CD4-positive, alpha-beta T cell treated with Interleukin-6 at 100 ng/mL for 8 hours (primary cell): ENCODE results near the gene FHIT.
"Not testable (repeated sequence)": the region's sequence is repeated elsewhere in the genome, so short reads cannot be mapped to it uniquely, and the experiment has no call there.

Experiments
- DNase-seq: peaks from one replicate; pipeline ENCODE4 v3.0.0-alpha.2; 2020; ENCODE audit warnings: mixed read lengths, low spot score

FHIT gene

GRCh38 chr3:61111825-61112224 lies 139.4 kb downstream of the FHIT start:
- no peak for DNase-seq

- no peak for DNase-seq
These were observed 140.7 kb downstream of the FHIT start for GRCh38 chr3:61110576-61110975.

GRCh38 chr3:61108247-61109019 lies 142.8 kb downstream of the FHIT start:
- DNase-seq = no peak

GRCh38 chr3:61094608-61095007 lies 156.6 kb downstream of the FHIT start:
- DNase-seq = no peak

- DNase-seq = no peak
These were observed 157.9 kb downstream of the FHIT start for GRCh38 chr3:61093364-61093763.

- no peak for DNase-seq
These were observed 158.4 kb downstream of the FHIT start for GRCh38 chr3:61092870-61093269.

GRCh38 chr3:61090389-61091169 lies 160.7 kb downstream of the FHIT start:
- DNase-seq = no peak

- no peak for DNase-seq
These were observed 163.8 kb downstream of the FHIT start for GRCh38 chr3:61087465-61087864.

- no peak for DNase-seq
These were observed 169.7 kb downstream of the FHIT start for GRCh38 chr3:61081554-61081953.

- DNase-seq = no peak
These were observed 170.4 kb downstream of the FHIT start for GRCh38 chr3:61080737-61081445.

- no peak for DNase-seq
These were observed 173.1 kb downstream of the FHIT start for GRCh38 chr3:61078048-61078752.

- DNase-seq = no peak
These were observed 173.7 kb downstream of the FHIT start for GRCh38 chr3:61077551-61077950.

- no peak for DNase-seq
These were observed 176.5 kb downstream of the FHIT start for GRCh38 chr3:61074783-61075182.

GRCh38 chr3:61073566-61074165 lies 177.6 kb downstream of the FHIT start:
- DNase-seq = no peak

- DNase-seq = no peak
These were observed 183.2 kb downstream of the FHIT start for GRCh38 chr3:61068084-61068483.

- DNase-seq = no peak
These were observed 184.5 kb downstream of the FHIT start for GRCh38 chr3:61066800-61067199.

GRCh38 chr3:61066222-61066621 lies 185.0 kb downstream of the FHIT start:
- not testable (repeated sequence) for DNase-seq

- no peak for DNase-seq
These were observed 185.7 kb downstream of the FHIT start for GRCh38 chr3:61065451-61066011.

- DNase-seq = no peak
These were observed 190.0 kb downstream of the FHIT start for GRCh38 chr3:61061092-61061723.

- no peak for DNase-seq
These were observed 190.8 kb downstream of the FHIT start for GRCh38 chr3:61060411-61060861.

- DNase-seq = no peak
These were observed 192.4 kb downstream of the FHIT start for GRCh38 chr3:61058836-61059235.
